Measurements from ENCODE around the gene NOC2L.

Gene NOC2L

GRCh38 chr1:941015-941587, 18.0 kb downstream of the NOC2L start:
- DNase-seq, result no peak

GRCh38 chr1:940107-941014, 18.7 kb downstream of the NOC2L start:
- DNase-seq, result no peak

- no peak for DNase-seq
Observed at GRCh38 chr1:939511-940106, 19.4 kb downstream of the NOC2L start.

- no peak for DNase-seq
Observed at GRCh38 chr1:938711-939489, 20.2 kb downstream of the NOC2L start.

- DNase-seq, result no peak
Observed at GRCh38 chr1:938088-938683, 20.9 kb downstream of the NOC2L start.

- DNase-seq, result no peak
Observed at GRCh38 chr1:937521-937920, 21.5 kb downstream of the NOC2L start.

GRCh38 chr1:936348-937264, 22.4 kb downstream of the NOC2L start:
- no peak for DNase-seq

- DNase-seq, result no peak
Observed at GRCh38 chr1:935751-936231, 23.3 kb downstream of the NOC2L start.

GRCh38 chr1:934991-935750, 23.9 kb downstream of the NOC2L start:
- no peak for DNase-seq

GRCh38 chr1:933603-933940, 25.5 kb downstream of the NOC2L start:
- DNase-seq, result no peak

GRCh38 chr1:932776-933602, 26.1 kb downstream of the NOC2L start:
- no peak for DNase-seq

GRCh38 chr1:932173-932510, 26.9 kb downstream of the NOC2L start:
- DNase-seq, result no peak

GRCh38 chr1:931380-932172, 27.5 kb downstream of the NOC2L start:
- no peak for DNase-seq

- DNase-seq, result no peak
Observed at GRCh38 chr1:930633-931138, 28.4 kb downstream of the NOC2L start.

- DNase-seq, result no peak
Observed at GRCh38 chr1:929712-930632, 29.1 kb downstream of the NOC2L start.

GRCh38 chr1:928825-929661, 30.0 kb downstream of the NOC2L start:
- no peak for DNase-seq

- DNase-seq, result no peak
Observed at GRCh38 chr1:927748-928147, 31.3 kb downstream of the NOC2L start.
